K562 treated with DMSO at 1 percent for 12 hours (cell line): ENCODE results near the gene FRG2B. TPM values are rescaled to one million over a fixed set of nuclear protein-coding genes. Genes with fewer than 3 reads are reported as not detected.

Source experiments
- total RNA-seq: library from RNA; unstranded; fragments of 300-600 nt; gene quantifications from 2 replicates; pipeline ENCODE4 v1.2.3, GENCODE V29; 2022; ENCODE audit not compliant: insufficient read depth

The FRG2B gene
- 0.40 TPM in 1 of 2 replicates, not detected in the other for total RNA-seq

GRCh38 chr10:133626695-133627094 is at the start of gene FRG2B:
Gene FRG2B, minus strand, starts transcription at chr10:133626795. Its CDS starts 53 bp downstream, at chr10:133626742.

Other genes with a start within 250 kb of the FRG2B start
- 5.8 and 6.5 TPM in 2 replicates for gene PAOX, start 247.5 kb downstream of the FRG2B start, total RNA-seq
- 24.9 and 27.5 TPM in 2 replicates for gene MTG1, start 232.6 kb downstream of the FRG2B start, total RNA-seq
- 0.68 and 2.4 TPM in 2 replicates for gene SPRN, start 202.2 kb downstream of the FRG2B start, total RNA-seq
- 2.0 and 5.6 TPM in 2 replicates for gene SCART1, start 172.8 kb downstream of the FRG2B start, total RNA-seq
- 0.41 and 1.5 TPM in 2 replicates for gene CYP2E1, start 99.4 kb downstream of the FRG2B start, total RNA-seq
- gene SYCE1, start 61.2 kb downstream of the FRG2B start, total RNA-seq, result not detected in 2 replicates